HG02852 (cell line): ENCODE results near the gene TNFRSF19.

Experiments
- ATAC-seq: cut with Tn5 transposase; IDR thresholded peaks from one replicate; pipeline ENCODE4 v1.9.1; 2021; ENCODE audit warnings: mild to moderate bottlenecking, moderate library complexity; ENCODE audit not compliant: unreplicated experiment

The TNFRSF19 gene

DNA sequence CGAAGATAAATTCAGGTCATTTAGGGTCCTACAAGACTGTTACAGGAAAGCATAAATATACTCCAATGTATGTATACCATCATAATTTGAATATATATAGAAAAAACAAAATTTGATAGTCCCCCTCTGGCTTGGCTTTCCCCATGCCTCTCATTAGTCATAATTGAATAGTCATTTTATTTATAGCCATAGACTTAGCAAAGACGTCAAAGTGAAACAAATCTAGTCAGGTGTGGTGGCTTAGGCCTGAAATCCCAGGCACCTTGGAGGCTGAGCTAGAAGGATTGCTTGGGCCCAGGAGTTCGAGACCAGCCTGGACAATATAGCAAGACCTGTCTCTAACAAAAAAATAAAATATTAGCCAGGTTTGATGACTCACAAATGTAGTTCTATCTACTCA, 141.1 kb downstream of the TNFRSF19 start:
- ATAC-seq = no peak

DNA sequence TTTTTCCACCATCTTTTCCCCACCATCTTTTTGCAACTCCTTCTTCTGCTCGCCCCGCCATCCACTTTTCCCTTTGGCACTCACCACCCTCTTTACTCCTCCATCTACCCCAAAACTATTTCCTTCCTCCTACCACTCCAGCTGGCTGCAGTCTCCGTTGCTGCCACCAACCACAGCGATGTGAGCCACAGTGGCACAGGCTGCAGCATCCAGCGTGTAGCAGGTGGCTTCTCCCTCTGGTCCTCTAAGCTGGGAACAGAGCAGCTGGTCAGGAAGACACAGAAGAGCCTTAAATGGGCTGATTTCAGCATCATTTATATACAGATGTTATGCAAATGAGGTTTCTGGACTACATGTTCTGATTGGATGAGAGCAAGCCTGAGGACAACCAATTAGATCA, 144.5 kb downstream of the TNFRSF19 start:
- ATAC-seq = no peak

DNA sequence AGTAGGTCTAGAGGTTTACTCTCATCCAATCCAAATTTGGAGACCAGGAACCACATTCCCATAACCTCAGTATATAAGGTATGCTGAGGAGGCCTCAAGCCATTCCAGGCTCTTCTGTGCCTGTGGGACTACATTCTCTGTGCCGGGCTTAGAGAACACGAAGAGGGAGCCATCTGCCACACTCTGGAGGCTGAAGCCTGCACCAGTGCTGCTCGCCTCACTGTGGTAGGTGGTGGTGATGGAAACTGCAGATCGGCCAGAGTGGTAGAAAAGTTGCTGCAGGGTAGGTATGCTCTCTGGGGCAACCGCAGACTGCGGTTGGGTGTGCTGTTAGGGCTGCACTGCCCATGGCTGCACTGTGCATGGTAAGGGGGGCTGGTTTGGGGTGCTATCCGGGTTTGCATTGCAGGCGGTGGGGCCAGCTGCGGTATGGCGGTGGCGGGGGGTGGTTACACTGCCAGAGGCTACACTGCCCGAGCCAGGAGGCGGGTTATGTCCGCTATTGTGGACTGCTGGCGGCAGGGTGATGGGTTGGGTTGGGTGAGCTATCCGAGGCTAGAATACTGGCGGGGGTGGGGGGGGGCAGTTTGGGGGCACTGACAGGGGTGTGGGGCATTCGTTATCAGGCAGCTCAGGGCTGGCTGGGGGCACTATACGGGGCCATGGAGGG, 145.0 kb downstream of the TNFRSF19 start:
- ATAC-seq = no peak

DNA sequence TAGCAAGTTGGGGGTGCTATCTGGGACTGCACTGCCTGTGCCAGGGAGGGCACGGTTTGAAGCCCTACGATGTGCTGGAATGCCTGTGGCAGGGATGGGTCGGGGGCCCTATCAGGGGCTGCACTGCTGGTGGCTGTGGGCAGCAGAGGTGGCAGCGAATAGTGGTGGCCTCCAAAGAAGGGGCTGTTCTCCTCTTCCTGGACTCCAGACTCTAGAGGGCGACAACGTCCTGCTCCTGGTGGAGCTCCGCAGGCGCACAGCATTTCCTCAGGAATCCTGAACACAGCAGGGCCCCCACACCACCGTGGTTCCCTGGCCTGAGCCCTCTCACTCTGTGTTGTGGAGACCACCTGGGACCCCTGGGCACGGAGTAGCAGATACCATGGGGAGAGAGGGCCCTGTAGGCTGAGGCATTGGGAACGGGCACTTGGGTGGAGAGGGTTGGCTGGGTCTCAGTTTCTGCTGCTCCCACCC, 145.6 kb downstream of the TNFRSF19 start:
- ATAC-seq = no peak

DNA sequence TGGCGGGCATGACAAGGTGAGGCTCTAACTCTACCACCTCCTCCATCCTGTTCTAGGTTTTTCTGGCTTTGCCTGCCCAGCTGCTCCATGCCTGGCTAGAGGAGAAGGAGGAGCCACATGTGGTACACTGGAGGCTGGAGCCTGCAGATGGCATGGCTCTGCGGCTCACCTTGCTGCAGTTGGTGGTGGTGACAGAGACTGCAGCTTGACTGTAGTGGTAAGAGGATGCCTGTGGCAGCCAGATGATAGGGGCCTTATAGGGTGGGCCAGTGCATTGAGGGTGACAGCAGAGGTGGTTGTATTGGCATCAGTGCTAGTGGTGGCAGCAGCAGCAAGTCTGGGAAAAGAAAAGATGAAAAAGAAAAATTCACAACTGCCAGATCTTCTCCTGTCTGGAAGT, 146.2 kb downstream of the TNFRSF19 start:
- ATAC-seq = no peak

DNA sequence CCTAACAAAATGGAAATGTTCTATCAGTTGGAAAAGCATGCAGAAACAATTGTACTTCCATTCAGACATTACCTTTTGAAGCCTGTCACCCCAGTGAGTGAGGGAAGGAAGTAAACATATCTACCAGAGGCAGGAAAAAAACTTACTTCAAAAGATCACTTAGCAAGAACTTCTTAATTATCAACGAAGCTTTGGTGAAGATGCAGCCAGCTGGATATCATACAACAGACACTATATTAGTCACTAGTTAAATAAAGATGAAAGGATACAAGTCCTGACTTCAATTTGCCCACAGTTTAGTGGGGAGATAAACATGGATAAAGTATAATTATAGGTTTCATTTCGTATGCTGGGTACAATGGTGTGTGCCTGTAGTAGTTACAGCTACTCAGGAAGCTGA, 148.8 kb downstream of the TNFRSF19 start:
- no peak for ATAC-seq

DNA sequence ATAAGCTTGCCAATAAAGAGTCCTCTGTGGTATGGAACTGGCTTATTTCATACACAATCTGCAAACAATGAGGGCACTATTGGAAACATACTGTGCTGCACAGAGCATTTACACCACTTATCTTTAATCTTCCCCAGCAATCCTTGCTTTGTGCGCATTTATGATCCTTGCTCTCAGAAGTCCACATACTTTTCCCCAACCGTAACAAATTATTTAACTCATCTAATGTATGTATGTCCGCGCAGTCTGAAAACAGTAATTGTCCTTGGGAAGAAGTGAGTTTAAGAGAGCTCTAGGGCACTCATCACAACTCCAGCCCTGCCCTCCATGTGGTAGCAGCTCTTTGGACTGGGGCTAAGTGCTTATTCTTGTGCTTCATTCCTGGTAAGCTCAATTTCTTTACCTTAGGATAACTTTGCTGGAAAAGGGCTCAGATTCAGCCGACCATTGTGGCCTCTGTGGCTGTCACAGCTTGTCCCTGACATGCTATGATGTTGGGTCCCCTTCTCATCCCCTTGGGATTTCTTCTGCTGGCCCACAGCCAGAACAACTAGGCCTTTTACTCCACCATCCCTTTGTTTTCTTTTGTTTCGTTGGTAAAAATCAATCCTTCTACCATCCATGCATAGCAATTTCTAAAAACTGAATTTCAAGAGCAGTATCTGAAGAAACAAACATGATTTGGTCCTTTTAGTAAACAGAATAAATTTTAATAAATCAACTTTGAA, 152.7 kb downstream of the TNFRSF19 start:
- ATAC-seq = no peak

DNA sequence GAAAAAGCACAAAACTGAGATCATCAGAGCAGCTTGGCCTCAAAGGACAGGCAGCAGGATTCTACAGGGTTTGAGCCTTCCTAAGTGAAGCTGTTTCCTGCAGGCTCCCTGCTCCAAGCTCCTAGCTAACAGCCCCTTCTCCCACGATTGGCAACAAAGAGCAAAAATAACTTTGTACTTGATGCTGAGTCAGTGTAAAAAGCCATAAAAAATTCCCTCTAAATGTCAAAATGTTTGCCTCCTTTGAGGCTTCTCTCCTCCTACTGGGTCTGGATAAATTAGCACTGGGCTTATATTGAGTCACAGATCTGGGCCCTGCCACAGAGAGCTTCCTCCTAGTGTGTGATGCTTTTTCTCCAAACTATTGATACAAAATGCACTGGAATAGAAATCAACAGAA, 153.3 kb downstream of the TNFRSF19 start:
- no peak for ATAC-seq

DNA sequence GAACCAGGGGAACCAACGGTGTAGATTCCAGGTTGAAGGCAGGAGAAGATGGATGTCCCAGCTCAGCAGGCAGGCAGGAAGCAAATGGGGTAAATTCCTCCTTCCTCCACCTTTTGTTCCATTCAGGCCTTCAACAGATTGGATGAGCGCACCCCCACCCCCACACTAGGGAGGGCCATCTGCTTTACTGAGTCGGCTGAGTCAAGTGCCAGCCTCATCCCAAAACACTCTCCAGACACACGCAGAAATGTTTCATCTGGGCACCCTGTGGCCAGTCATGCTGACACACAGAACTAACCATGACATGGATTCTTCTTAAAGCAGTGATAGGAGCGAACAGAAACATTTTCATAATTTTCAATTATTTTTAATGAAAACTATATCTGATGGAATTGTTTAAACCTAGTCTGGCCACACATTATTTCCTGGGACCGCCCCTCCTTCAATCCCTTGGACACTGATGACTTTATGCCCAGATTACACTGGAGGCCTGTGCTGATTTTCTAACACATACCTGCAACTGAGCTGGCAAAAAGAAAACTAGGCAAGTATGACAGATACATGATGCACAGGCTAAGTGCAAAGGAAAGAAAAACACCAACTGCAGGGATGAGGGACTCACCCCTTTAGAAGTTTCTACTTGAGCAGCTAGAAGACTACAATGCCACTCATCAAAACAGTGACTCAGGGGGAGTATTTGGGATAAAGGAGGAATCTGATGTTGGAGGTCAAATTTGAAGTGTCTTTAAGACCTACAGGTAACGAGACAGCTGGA, 154.2 kb downstream of the TNFRSF19 start:
- no peak for ATAC-seq
